HG03175 (cell line): ENCODE results near the gene TRPM2.

Experiments used
- ATAC-seq: cut with Tn5 transposase; IDR thresholded peaks from one replicate; pipeline ENCODE4 v1.9.1; 2021; ENCODE audit warnings: mild to moderate bottlenecking, moderate library complexity; ENCODE audit not compliant: unreplicated experiment

Gene TRPM2

GRCh38 chr21:44321846-44322450, 31.5 kb upstream of the TRPM2 start:
- ATAC-seq: no peak

GRCh38 chr21:44322621-44323325, 30.6 kb upstream of the TRPM2 start:
- no peak for ATAC-seq

GRCh38 chr21:44323591-44323990, 29.8 kb upstream of the TRPM2 start:
- no peak for ATAC-seq

- no peak for ATAC-seq
Measured at GRCh38 chr21:44324106-44324853, 29.1 kb upstream of the TRPM2 start.

- ATAC-seq: no peak
Measured at GRCh38 chr21:44324854-44325107, 28.6 kb upstream of the TRPM2 start.

- no peak for ATAC-seq
Measured at GRCh38 chr21:44325386-44326271, 27.8 kb upstream of the TRPM2 start.

GRCh38 chr21:44326272-44326647, 27.2 kb upstream of the TRPM2 start:
- no peak for ATAC-seq

GRCh38 chr21:44326716-44327602, 26.5 kb upstream of the TRPM2 start:
- ATAC-seq: no peak

- no peak for ATAC-seq
Measured at GRCh38 chr21:44327603-44327974, 25.8 kb upstream of the TRPM2 start.

GRCh38 chr21:44328242-44328895, 25.1 kb upstream of the TRPM2 start:
- no peak for ATAC-seq

GRCh38 chr21:44329086-44329889, 24.1 kb upstream of the TRPM2 start:
- no peak for ATAC-seq

- no peak for ATAC-seq
Measured at GRCh38 chr21:44329971-44330681, 23.3 kb upstream of the TRPM2 start.

- ATAC-seq: no peak
Measured at GRCh38 chr21:44330698-44331097, 22.7 kb upstream of the TRPM2 start.

GRCh38 chr21:44331209-44331608, 22.2 kb upstream of the TRPM2 start:
- ATAC-seq: no peak

GRCh38 chr21:44331650-44332307, 21.6 kb upstream of the TRPM2 start:
- no peak for ATAC-seq

GRCh38 chr21:44332383-44332782, 21.0 kb upstream of the TRPM2 start:
- ATAC-seq: no peak

GRCh38 chr21:44332965-44333364, 20.5 kb upstream of the TRPM2 start:
- ATAC-seq: no peak
